Stimulated activated CD8-positive, alpha-beta memory T cell treated with anti-CD3 and anti-CD28 coated beads, Interleukin-4, amount 100 ng/mL, for 48 hours (primary cell): Measurements from ENCODE around the gene LMO7.
A peak's percentile ranks its signal among the peaks of the same experiment; 100 is the strongest.
"Not testable (repeated sequence)": the region's sequence is repeated elsewhere in the genome, so short reads cannot be mapped to it uniquely, and the experiment has no call there.

Source experiments
- DNase-seq: peaks from one replicate; pipeline ENCODE4 v3.0.0-alpha.2; 2020

The LMO7 gene

GRCh38 chr13:75749407-75749806 lies 113.3 kb downstream of the LMO7 start:
- DNase-seq = no peak

DNA sequence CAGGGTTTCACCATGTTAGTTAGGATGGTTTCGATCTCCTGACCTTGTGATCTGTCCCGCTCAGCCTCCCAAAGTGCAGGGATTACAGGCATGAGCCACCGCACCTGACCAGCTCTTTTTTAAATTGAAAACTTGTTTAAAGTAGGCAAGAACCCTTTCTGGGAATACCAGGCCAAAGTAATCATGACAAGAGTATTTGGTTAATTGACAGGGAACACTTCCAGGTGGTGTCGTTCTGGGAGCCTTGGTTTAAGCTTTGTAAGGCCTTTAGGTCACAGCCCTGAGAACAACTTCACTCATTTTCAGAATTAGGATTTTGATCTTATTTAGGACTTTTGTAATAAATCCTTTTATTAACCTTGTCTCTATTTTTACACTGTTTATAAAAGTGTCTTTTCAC lies 115.2 kb downstream of the LMO7 start:
- DNase-seq = no peak

- DNase-seq = no peak
These were observed 116.7 kb downstream of the LMO7 start for GRCh38 chr13:75752826-75753225.

DNA sequence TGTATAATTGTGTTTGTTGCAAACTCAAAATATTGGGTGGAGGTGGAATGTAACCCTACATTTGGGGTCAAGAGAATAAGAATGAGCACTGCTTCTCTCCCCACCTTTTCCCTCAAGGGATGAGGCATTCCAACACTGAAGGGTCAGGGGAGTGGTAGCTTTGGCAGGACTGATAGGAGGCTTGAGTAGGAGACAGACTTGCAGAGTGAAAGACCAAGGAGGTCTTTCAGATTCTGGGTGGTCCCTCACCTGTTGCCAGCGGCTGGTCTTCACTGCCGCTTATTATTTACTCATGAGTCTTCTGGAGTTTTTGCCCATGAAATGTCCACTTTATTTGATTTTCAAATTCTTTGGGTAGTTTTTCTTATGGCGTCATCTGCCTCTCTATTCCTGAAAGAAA lies 118.8 kb downstream of the LMO7 start:
- no peak for DNase-seq

DNA sequence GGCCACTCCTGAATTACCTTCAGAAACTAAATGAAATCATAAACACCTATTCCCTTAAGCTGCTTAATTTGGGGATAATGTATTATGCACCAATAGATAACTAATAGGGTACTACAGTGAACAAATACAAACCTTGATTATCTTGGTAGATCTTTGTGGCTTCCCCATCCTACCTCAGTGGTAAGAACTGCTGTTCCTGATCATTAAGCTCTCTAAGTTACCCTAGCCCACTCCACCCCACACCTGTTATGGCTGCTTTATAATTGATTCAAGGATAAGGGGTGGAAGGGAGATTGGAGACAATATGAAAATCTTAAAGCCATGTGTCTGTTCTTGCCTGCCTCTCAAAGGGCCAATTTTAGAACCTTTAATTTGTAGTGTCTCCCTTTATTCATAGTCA lies 121.2 kb downstream of the LMO7 start:
- DNase-seq = no peak

DNA sequence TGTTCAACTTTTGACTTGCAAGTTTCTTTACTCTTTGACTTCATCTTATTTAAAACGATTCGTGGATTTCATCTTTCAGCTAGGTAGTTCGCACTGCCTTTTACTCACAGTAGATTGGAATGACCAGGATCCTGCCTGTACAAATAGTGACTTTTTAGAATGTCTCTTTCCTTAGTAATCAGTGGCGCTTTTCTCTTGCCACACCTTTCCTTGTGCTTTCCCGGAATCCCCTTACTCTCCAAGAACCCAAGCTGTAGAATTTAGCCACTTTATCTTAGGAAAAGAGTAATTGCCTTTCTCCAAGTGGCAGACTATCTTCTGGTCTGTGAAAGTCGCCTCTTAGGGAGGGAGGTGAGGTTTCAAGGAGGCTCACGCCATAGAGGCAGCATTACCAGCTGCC lies 123.4 kb downstream of the LMO7 start:
- no peak for DNase-seq

- DNase-seq = no peak
These were observed 124.2 kb downstream of the LMO7 start for GRCh38 chr13:75760131-75761021.

DNA sequence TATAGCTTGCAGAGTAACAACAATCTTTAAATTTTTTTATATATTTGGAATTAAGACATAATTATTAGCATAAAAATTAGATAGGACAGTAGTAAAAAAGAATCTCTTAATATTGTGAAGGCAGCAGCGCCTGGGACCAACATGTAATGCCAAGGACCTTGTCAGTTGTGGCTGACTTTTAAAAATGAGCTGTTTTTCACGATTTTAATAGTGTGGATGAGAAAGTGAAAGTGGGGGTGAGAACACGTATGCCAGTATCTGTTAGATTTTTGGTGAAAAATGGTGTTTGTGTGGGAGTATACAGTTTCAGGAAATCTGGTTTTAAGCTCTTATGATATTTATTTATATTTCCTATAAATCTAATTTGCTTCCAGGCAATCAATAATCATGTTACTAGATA lies 125.2 kb downstream of the LMO7 start:
- no peak for DNase-seq

DNA sequence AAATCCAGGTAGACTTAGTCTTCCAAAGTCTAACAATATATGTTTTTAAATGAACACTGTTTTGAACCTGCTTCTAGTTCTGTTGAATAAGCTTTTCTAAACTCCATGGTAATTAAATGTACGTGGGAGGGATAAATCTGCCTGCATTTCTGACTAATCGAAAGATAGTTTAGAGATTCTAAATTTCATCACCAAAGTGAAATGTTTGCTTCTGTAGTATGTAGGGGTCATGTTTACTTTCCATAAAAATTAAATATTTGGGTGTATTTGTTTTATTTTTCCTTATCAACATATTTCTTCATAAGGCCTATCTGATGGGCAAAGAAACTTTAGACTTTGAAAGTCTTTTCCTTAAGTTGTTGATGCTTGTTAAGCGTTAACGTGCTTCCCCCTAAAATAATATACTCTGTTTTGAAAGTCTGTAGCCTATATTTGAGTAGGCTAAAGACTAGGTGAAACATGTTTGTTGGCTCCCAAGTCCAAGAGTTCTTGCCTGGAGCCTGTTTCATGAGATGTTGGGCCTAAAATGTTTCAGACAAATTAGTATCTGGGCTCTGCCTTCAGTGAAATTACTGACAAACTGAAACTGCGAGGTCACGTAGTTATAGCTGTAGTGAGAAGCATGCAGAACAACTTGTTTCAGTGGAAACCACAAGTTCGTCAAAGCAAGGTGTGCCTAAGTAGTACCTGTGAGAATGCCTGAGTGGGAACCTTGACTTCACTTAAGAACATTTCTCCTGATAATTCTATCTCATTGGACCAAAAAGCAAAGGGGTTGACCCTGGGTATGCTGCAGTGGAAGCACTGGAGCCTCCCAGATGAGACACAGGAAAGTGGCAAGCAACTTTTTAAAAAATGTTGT lies 126.2 kb downstream of the LMO7 start:
- DNase-seq = peak; percentile 28

- no peak for DNase-seq
These were observed 126.8 kb downstream of the LMO7 start for GRCh38 chr13:75762955-75763354.

- DNase-seq = no peak
These were observed 127.4 kb downstream of the LMO7 start for GRCh38 chr13:75763512-75763911.

- DNase-seq = no peak
These were observed 128.3 kb downstream of the LMO7 start for GRCh38 chr13:75764251-75764925.

DNA sequence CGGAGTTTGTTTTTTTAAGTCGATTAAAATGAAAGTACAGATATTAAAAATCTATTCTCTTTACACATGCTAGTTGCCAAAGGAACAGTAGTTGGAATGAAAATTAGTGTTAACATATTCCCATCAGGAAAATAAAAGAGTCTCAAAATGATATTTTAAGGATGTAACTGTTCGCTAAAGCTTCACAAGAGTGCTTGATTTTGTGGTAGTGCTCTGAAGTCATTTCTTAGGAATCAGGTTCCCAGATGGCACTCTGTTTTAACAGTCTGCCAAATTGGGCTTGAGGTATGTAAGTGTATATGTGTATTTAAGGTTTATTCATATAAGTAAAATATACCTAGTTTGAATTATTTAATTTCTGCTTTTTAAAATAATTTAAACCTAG lies 128.8 kb downstream of the LMO7 start:
- no peak for DNase-seq

DNA sequence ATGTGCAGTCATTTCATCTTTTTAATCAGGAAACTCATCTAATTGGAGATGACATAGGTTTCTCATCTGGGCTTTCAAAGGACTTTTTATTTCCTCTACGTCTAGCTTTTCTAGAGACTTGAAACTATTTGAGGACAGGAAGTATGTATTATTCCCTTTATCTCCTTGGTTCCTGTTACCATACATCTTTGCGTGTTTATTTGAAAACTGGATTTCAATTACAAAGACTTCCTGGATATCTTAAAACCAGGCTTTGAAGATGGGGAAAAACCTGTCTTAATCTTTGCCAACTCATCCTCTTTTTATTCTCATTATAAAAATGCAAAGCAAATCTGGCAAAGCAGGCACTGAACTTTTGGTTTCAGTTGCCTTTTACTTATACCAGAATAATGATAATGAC lies 130.5 kb downstream of the LMO7 start:
- no peak for DNase-seq

- DNase-seq = no peak
These were observed 133.2 kb downstream of the LMO7 start for GRCh38 chr13:75769141-75769905.

GRCh38 chr13:75770164-75770563 lies 134.0 kb downstream of the LMO7 start:
- DNase-seq = no peak

DNA sequence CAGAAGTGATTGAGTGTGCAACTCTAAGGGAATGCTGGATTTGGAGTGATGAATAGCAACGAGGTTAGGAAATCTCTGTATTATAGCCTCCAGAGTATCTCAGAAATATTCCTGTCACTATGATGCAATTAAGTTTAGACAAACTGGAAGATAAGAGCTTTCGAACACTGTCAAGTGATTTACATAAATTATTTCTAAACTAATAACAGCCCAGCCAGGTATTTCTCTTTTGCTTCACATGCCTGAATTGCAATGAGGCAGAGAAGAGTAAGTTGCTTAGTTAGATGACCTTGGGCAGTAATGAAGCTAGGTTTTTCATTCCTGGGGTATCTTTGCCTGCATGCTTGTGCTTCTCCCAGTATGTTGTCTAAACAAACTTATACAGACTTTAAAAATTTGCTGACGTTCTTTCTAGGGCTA lies 134.5 kb downstream of the LMO7 start:
- DNase-seq = no peak

GRCh38 chr13:75771226-75771625 lies 135.1 kb downstream of the LMO7 start:
- no peak for DNase-seq

- DNase-seq = no peak
These were observed 135.7 kb downstream of the LMO7 start for GRCh38 chr13:75771818-75772217.

DNA sequence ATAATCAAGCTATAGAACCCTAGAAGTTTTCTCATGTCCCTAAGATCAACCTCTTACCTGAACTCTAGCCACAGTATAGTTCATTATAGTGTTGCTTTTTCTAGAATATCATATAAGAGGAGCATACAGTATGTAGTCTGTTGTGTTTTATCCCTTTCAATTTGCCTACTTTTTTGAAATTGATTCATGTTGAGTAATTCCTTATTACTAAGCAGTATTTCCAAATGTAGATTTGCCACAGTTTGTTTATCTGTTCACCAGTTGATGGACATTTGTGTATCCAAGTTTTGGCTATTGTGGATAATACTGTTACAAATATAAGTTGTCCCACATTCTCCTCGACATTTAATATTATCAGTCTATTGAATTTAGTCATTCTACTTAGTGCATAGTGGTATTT lies 138.0 kb downstream of the LMO7 start:
- DNase-seq = no peak

- no peak for DNase-seq
These were observed 140.4 kb downstream of the LMO7 start for GRCh38 chr13:75776550-75776949.

DNA sequence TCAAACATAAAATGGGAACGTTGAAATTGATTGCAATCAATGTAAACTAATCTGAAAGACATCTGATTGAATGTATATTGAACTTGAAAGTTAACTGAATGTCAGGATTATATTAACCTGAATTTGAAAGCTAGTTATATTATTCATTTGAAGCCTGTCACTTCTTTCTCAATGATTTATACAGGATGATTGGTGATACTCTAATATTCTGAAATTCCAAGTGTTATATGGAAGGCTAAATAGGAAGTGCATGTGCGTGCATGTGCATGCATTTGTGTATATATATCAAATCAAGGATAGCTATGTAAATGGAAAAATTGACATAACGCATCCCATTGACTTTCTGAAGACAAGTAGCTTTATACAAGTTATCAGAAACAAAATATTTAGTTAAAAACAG lies 143.3 kb downstream of the LMO7 start:
- no peak for DNase-seq

DNA sequence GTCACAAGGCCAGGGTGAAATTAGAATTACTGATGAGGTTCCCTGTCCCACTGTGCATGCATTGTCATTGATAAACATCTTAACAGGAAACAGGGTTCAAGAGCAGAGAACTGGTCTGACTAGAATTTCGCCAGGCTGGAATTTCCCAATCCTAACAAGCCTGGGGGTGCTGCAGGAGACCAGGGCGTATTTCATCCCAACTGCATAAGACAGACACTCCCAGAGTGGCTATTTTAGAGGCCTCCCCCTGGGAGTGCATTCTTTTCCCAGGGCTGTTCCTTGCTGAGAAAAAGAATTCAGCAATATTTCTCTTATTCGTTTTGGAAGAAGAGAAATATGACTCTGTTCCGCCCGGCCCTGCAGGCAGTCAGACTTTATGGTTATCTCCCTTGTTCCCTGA lies 144.0 kb downstream of the LMO7 start:
- DNase-seq = not testable (repeated sequence)
